T-helper 2 cell treated with Interferon-gamma antibody and Interleukin-4, amounts not matched to agents 100 ng/mL and 5 ng/mL, for 36 hours (primary cell): ENCODE measurements around the gene TNFRSF4. TPM values are rescaled to one million over a fixed set of nuclear protein-coding genes. Genes with fewer than 3 reads are reported as not detected.

Source experiments
- total RNA-seq: library from RNA; stranded (reverse); gene quantifications from 2 replicates; pipeline ENCODE4 v1.2.3, GENCODE V29; 2022

The TNFRSF4 gene
- total RNA-seq, 1 donor from 2014 or later: 47.8 TPM

Other genes with a start within 250 kb of the TNFRSF4 start
- gene PLEKHN1, start 247.7 kb downstream of the TNFRSF4 start, total RNA-seq: 1.6 and 2.2 TPM in 2 replicates
- gene PERM1, start 232.1 kb downstream of the TNFRSF4 start, total RNA-seq: not detected in 2 replicates
- 0.18 TPM in 1 of 2 replicates, not detected in the other for gene HES4, start 214.1 kb downstream of the TNFRSF4 start, total RNA-seq
- 101 and 102 TPM in 2 replicates for gene ISG15, start 200.7 kb downstream of the TNFRSF4 start, total RNA-seq
- 3.7 and 4.2 TPM in 2 replicates for gene AGRN, start 194.0 kb downstream of the TNFRSF4 start, total RNA-seq
- gene RNF223, start 139.8 kb downstream of the TNFRSF4 start, total RNA-seq: not detected in 2 replicates
- gene C1orf159, start 98.1 kb downstream of the TNFRSF4 start, total RNA-seq: 16.3 and 16.8 TPM in 2 replicates
- 0.30 and 0.89 TPM in 2 replicates for gene TTLL10, start 40.3 kb downstream of the TNFRSF4 start, total RNA-seq
- gene TNFRSF18, start 7.6 kb downstream of the TNFRSF4 start, total RNA-seq: 26.8 and 29.8 TPM in 2 replicates
- 111 and 112 TPM in 2 replicates for gene SDF4, start 17.8 kb upstream of the TNFRSF4 start, total RNA-seq
- gene B3GALT6, start 18.1 kb upstream of the TNFRSF4 start, total RNA-seq: 27.1 and 27.5 TPM in 2 replicates
- 2.9 and 3.2 TPM in 2 replicates for gene C1QTNF12, start 32.6 kb upstream of the TNFRSF4 start, total RNA-seq
- 76.0 and 80.4 TPM in 2 replicates for gene UBE2J2, start 59.7 kb upstream of the TNFRSF4 start, total RNA-seq
- gene SCNN1D, start 66.3 kb upstream of the TNFRSF4 start, total RNA-seq: 3.6 and 4.6 TPM in 2 replicates
- 66.6 and 67.7 TPM in 2 replicates for gene ACAP3, start 93.8 kb upstream of the TNFRSF4 start, total RNA-seq
- gene PUSL1, start 94.4 kb upstream of the TNFRSF4 start, total RNA-seq: 22.3 and 23.1 TPM in 2 replicates
- 115 and 116 TPM in 2 replicates for gene INTS11, start 110.5 kb upstream of the TNFRSF4 start, total RNA-seq
- 20.0 and 20.7 TPM in 2 replicates for gene CPTP, start 110.6 kb upstream of the TNFRSF4 start, total RNA-seq
- 1.0 and 1.2 TPM in 2 replicates for gene TAS1R3, start 117.1 kb upstream of the TNFRSF4 start, total RNA-seq
- gene DVL1, start 135.3 kb upstream of the TNFRSF4 start, total RNA-seq: 31.5 and 35.4 TPM in 2 replicates
- 0.11 TPM in 2 replicates for gene MXRA8, start 144.4 kb upstream of the TNFRSF4 start, total RNA-seq
- gene AURKAIP1, start 161.1 kb upstream of the TNFRSF4 start, total RNA-seq: 110 and 112 TPM in 2 replicates
- 111 TPM in 2 replicates for gene CCNL2, start 185.2 kb upstream of the TNFRSF4 start, total RNA-seq
- 123 and 133 TPM in 2 replicates for gene MRPL20, start 193.1 kb upstream of the TNFRSF4 start, total RNA-seq
- not detected in 2 replicates for gene ANKRD65, start 207.1 kb upstream of the TNFRSF4 start, total RNA-seq
- 0.27 and 0.68 TPM in 2 replicates for gene VWA1, start 221.5 kb upstream of the TNFRSF4 start, total RNA-seq
- 0.16 and 0.93 TPM in 2 replicates for gene ATAD3C, start 235.5 kb upstream of the TNFRSF4 start, total RNA-seq